GM23338 (cell line): ENCODE results near the gene S100A3. TPM values are rescaled to one million over a fixed set of nuclear protein-coding genes. Genes with fewer than 3 reads are reported as not detected.

Experiments
- ATAC-seq: fragments of 200-7000 bp; cut with Tn5 transposase; 3 replicates; pipeline ENCODE4 v1.9.1; 2020
- DNase-seq: peaks from one replicate; pipeline ENCODE4 v3.0.0-alpha.2; 2015; ENCODE audit warnings: low spot score
- H2AFZ ChIP-seq: fragments of 200-600 bp; sonication (generic); 2 replicates; pipeline ENCODE4 v1.8.0; 2016; ENCODE audit warnings: antibody characterized with exemption, mild to moderate bottlenecking, moderate library complexity
- H3F3A ChIP-seq: fragments of 200-600 bp; sonication (generic); replicated peaks from 2 replicates; pipeline ENCODE4 v1.8.0; 2017; ENCODE audit warnings: antibody characterized with exemption, mixed run types, low read depth
- H3K27ac ChIP-seq: fragments of 200-600 bp; sonication (generic); 2 replicates; pipeline ENCODE4 v1.6.1; 2016; ENCODE audit warnings: low read depth
- H3K27me3 ChIP-seq: fragments of 200-600 bp; sonication (generic); 2 replicates; pipeline ENCODE4 v1.8.0; 2016; ENCODE audit warnings: mild to moderate bottlenecking, mixed run types, moderate library complexity; ENCODE audit not compliant: insufficient read depth
- H3K36me3 ChIP-seq: fragments of 200-600 bp; sonication (generic); 2 replicates; pipeline ENCODE4 v1.8.0; 2016; ENCODE audit warnings: mild to moderate bottlenecking; ENCODE audit not compliant: insufficient read depth
- H3K4me1 ChIP-seq: fragments of 200-600 bp; sonication (generic); 2 replicates; pipeline ENCODE4 v1.8.0; 2016; ENCODE audit warnings: mild to moderate bottlenecking, moderate library complexity; ENCODE audit not compliant: insufficient read depth
- H3K4me2 ChIP-seq: fragments of 200-600 bp; sonication (generic); 2 replicates; pipeline ENCODE4 v1.7.1; 2017; ENCODE audit warnings: mixed run types
- H3K4me3 ChIP-seq: fragments of 200-600 bp; sonication (generic); 2 replicates; pipeline ENCODE4 v1.6.1; 2016; ENCODE audit warnings: mixed run types
- H3K79me2 ChIP-seq: fragments of 200-600 bp; sonication (generic); replicated peaks from 2 replicates; pipeline ENCODE4 v1.8.0; 2017; ENCODE audit warnings: mild to moderate bottlenecking; ENCODE audit not compliant: insufficient read depth
- H3K9me2 ChIP-seq: fragments of 200-600 bp; sonication (generic); 2 replicates; pipeline ENCODE4 v1.8.0; 2017; ENCODE audit not compliant: insufficient read depth
- H4K20me1 ChIP-seq: fragments of 200-600 bp; sonication (generic); replicated peaks from 2 replicates; pipeline ENCODE4 v1.8.0; 2017; ENCODE audit warnings: mild to moderate bottlenecking; ENCODE audit not compliant: insufficient read depth
- H3K27ac Mint-ChIP-seq: 2 replicates; pipeline ENCODE4 v1.8.0; 2020; ENCODE audit warnings: inconsistent platforms, mild to moderate bottlenecking, moderate library complexity, mixed read lengths
- H3K27me3 Mint-ChIP-seq: 3 replicates; pipeline ENCODE4 v1.8.0; 2022; ENCODE audit warnings: low read depth, mild to moderate bottlenecking, moderate library complexity, mixed read lengths, inconsistent platforms; ENCODE audit not compliant: insufficient read depth, poor library complexity
- H3K36me3 Mint-ChIP-seq: 3 replicates; pipeline ENCODE4 v1.8.0; 2021; ENCODE audit warnings: low read depth, mild to moderate bottlenecking, inconsistent platforms, moderate library complexity, mixed read lengths
- H3K4me1 Mint-ChIP-seq: 3 replicates; pipeline ENCODE4 v1.8.0; 2020; ENCODE audit warnings: mild to moderate bottlenecking, inconsistent platforms, mixed read lengths
- H3K4me3 Mint-ChIP-seq: 3 replicates; pipeline ENCODE4 v1.8.0; 2021; ENCODE audit warnings: moderate library complexity, mild to moderate bottlenecking, inconsistent platforms, mixed read lengths
- H3K9me3 Mint-ChIP-seq: 3 replicates; pipeline ENCODE4 v1.8.0; 2020; ENCODE audit warnings: moderate library complexity, mild to moderate bottlenecking, inconsistent platforms, mixed read lengths
- CTCF ChIP-seq, 2 experiments: fragments of 200-600 bp in 1 of 2; sonication (generic) in 1 of 2; conservative IDR thresholded peaks; 2 replicates each; pipeline versions ENCODE4 v1.5.1 to v1.6.1; 2016 to 2017; ENCODE audit warnings: antibody characterized with exemption in 2 of 2, low read depth in 2 of 2, mild to moderate bottlenecking in 2 of 2, moderate library complexity in 1 of 2
- EZH2 ChIP-seq: fragments of 200-600 bp; sonication (generic); IDR thresholded peaks from one replicate; pipeline ENCODE4 v1.8.0; 2017; ENCODE audit warnings: antibody characterized with exemption, mild to moderate bottlenecking, low read depth; ENCODE audit not compliant: unreplicated experiment
- JUNB ChIP-seq: IDR thresholded peaks from one replicate; pipeline ENCODE4 v1.6.1; 2016; ENCODE audit warnings: antibody characterized with exemption; ENCODE audit not compliant: unreplicated experiment
- POLR2AphosphoS5 ChIP-seq: IDR thresholded peaks from 2 replicates; pipeline ENCODE4 v1.6.1; 2016; ENCODE audit warnings: antibody characterized with exemption, low read depth
- STAT1 ChIP-seq: IDR thresholded peaks from one replicate; pipeline ENCODE4 v1.6.1; 2016; ENCODE audit warnings: antibody characterized with exemption; ENCODE audit not compliant: unreplicated experiment
- ZNF331 ChIP-seq: fragments of 250-450 bp; sonication (Bioruptor Pico); IDR thresholded peaks from 2 replicates; pipeline ENCODE4 v1.5.0; 2020; ENCODE audit warnings: low read depth, mild to moderate bottlenecking, moderate library complexity
- polyA plus RNA-seq: library from polyadenylated mRNA; unstranded; fragments of >200 nt; fragmentation: Nextera tagmentation; extraction: Ambion mirVana; gene quantifications from 2 replicates; pipeline ENCODE4 v1.2.1, GENCODE V29; 2016
- total RNA-seq: library from RNA; depleted of rRNA; stranded (reverse); fragments of >200 nt; shearing (Covaris generic); gene quantifications from 2 replicates; pipeline ENCODE4 v1.2.3, GENCODE V29; 2014
- TF ChIP-seq, protein P1 (sequence below): IDR thresholded peaks from 2 replicates; pipeline ENCODE4 v1.6.1; 2016; ENCODE audit warnings: antibody characterized with exemption

Gene S100A3
- total and polyA plus RNA-seq, 2 experiments from 2014 or later: not detected

- Histone ChIP-seq H3K4me1 (peaks cover 36% of the 10 kb centered on the region), H3K36me3 (no peaks in the 10 kb centered on the region), H3K4me2 (peak overlapping the region; percentile 78), H3K9me2 (no peaks in the 10 kb centered on the region), H3F3A (peaks cover 16% of the 10 kb centered on the region; the same call in 1 of the 2 replicates), H3K27ac (no peak overlapping the region), H2AFZ (no peak overlapping the region), H3K4me3 (peak overlapping the region; percentile 55), H3K27me3 (peaks cover 32% of the 10 kb centered on the region), H4K20me1 (no peaks in the 10 kb centered on the region), H3K79me2 (no peaks in the 10 kb centered on the region)
- TF ChIP-seq STAT1 (no peak), POLR2AphosphoS5 (no peak), JUNB (no peak), ZNF331 (CRISPR knock-in tag) (no peak), EZH2 (no peak)
- TF ChIP-seq, protein P1, sequence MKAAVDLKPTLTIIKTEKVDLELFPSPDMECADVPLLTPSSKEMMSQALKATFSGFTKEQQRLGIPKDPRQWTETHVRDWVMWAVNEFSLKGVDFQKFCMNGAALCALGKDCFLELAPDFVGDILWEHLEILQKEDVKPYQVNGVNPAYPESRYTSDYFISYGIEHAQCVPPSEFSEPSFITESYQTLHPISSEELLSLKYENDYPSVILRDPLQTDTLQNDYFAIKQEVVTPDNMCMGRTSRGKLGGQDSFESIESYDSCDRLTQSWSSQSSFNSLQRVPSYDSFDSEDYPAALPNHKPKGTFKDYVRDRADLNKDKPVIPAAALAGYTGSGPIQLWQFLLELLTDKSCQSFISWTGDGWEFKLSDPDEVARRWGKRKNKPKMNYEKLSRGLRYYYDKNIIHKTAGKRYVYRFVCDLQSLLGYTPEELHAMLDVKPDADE: no peak
- ATAC-seq (no peak), DNase-seq (no peak)
- Mint-ChIP-seq H3K4me3 (peak overlapping the region; percentile 73), H3K36me3 (no peaks in the 10 kb centered on the region; the same call in 2 of the 3 replicates), H3K4me1 (peaks cover 43% of the 10 kb centered on the region), H3K27ac (no peak overlapping the region), H3K27me3 (peaks cover 35% of the 10 kb centered on the region), H3K9me3 (no peaks in the 10 kb centered on the region)
These were observed 15.3 kb downstream of the S100A3 start for GRCh38 chr1:153533689-153534201.

DNA sequence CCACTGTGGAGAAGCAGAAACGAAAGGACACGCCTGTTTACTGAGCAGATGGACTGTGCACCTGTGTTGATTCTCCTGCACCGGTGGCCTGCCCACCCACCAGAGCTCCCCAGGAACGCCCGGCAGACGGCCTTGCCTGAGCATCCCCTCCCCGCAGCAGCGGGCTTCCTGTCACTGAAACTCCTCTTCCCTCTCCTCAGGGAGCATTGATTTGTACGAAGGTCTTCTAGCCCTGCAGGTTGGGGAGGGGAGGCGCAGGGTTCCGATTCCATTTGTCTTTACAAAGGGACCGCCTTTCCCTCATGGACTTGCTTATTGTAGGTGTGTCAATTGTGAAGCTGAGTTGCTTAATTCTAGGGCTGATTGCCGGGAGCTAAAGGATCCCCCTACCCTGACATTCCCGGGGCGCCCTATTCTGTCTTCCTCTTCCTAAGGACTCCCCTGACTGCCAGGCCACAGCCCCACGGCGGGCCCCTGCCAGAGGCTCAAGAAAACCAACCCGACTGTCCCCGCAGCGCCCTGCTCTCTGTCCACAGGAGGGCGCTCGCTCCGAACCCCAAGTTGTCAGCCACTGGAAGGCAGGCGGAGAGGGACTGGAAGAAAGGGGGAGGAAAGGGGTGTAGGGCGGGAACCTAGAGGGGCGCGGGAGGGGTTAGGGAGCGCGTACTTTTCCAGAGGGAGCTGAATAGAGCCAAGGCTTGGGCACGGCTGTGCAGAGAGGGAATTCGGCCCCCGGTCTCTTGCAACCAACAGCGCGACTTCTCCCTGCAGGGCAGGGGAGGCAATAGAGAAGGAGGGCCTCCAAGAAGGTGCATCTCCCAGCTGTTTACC is 16.1 kb downstream of the S100A3 start:
- peaks cover 32% of the 10 kb centered on the region for H3K27me3 ChIP-seq
- no peak overlapping the region for H3K27ac Mint-ChIP-seq
- H3K36me3 ChIP-seq: no peaks in the 10 kb centered on the region
- H3K4me3 Mint-ChIP-seq: peak overlapping the region; percentile 73
- peaks cover 35% of the 10 kb centered on the region for H3K27me3 Mint-ChIP-seq
- H4K20me1 ChIP-seq: no peaks in the 10 kb centered on the region
- peak overlapping the region; percentile 43 for H2AFZ ChIP-seq
- H3K79me2 ChIP-seq: no peaks in the 10 kb centered on the region
- H3K27ac ChIP-seq: no peak overlapping the region
- H3K4me1 Mint-ChIP-seq: peaks cover 37% of the 10 kb centered on the region
- DNase-seq (peak; percentile 97), ATAC-seq (peak; percentile 83)
- H3K36me3 Mint-ChIP-seq: no peaks in the 10 kb centered on the region; the same call in 2 of the 3 replicates
- H3K4me1 ChIP-seq: peaks cover 29% of the 10 kb centered on the region
- H3K4me3 ChIP-seq: peak overlapping the region; percentile 55
- peak overlapping the region; percentile 78 for H3K4me2 ChIP-seq
- H3K9me3 Mint-ChIP-seq: no peaks in the 10 kb centered on the region
- no peaks in the 10 kb centered on the region for H3K9me2 ChIP-seq
- peak; percentile 73 for TF ChIP-seq ZNF331 (CRISPR knock-in tag)
- TF ChIP-seq, protein P1: no peak
- TF ChIP-seq CTCF (conservative IDR thresholded peaks at IDR 0.05; ENCODE audit: low read depth in 2 of 2): peak; percentile 97 to 99
- H3F3A ChIP-seq: peaks cover 16% of the 10 kb centered on the region; the same call in 1 of the 2 replicates
